GM11168 (cell line): ENCODE data around the gene LENG1.

Experiments
- in situ Hi-C: fragments of 300-500 bp; cut with MboI; formaldehyde crosslinking; loops from one replicate; pipeline ENCODE4 v1.12.0; 2022; ENCODE audit warnings: low sequenced_read_pairs; ENCODE audit not compliant: unreplicated experiment

The LENG1 gene

DNA sequence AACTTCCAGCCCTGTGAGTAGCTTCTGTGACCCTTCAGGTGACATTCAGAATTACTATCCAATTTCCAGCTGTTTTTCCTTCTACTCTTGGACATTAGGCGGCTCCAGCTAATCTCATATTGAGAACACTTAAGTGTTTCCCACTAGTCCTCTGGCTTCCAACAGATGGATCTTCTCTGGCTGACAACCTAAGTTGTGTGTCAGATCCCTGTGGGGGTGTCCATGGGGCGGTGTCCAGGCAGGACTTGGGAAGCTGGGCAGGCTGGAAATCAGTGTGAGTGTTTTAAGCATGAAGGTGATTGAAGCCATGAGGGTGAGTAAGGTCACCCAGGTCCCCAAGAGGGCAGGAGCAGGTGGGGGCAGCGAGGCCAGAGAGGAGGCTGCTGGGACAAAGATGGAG is 11.8 kb downstream of the LENG1 start:
- in situ Hi-C loops, result no loop called here

DNA sequence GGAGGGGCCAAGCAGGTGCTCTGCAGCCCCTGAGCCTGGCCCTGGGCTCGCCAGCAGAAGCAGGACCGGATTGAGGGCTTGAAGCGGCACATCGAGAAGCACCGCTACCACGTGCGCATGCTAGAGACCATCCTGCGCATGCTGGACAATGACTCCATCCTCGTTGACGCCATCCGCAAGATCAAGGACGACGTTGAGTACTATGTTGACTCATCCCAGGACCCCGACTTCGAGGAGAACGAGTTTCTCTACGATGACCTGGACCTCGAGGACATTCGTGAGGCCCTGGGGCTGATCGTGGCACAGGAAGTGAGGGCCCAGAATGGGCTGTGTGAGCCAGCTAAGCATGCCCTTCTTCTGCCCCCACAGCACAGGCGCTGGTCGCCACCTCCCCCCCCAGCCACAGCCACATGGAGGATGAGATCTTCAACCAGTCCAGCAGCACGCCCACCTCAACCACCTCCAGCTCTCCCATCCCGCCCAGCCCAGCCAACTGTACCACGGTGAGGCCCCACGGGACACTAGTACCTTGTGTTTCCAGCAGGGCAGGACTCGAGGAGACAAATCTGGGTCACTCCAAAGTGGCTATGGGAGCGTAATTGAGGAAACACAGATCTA is 13.9 kb downstream of the LENG1 start:
- in situ Hi-C loops, result no loop called here

DNA sequence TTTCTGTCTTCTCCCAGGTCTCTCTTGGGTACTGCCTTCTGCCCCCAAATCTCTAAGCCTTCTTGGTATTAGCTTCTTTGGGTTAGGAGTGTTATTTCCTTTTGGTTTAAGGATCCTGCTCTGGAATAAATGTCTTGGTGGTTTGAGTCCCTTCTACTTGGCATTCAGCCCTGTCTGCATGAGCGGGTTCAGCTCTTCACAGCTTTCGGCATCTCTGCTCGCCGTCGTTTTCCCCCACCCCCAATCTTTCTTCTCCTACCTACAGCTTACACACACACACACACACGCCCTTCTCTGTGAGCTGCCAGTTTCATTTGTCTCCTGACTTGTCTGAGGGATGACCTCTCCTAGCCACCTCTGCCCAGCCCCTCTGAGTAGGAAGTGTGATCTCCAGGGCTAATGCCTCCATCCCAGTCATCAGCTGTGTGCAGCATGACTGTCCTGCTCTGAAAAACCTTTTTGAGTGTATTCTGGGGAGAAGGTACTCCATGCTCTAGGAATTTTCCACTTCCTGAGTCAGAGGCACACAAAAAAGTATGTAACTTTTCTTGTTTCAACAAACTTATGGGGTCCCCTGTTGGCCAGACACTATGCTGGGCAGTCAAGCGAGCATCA is 17.2 kb downstream of the LENG1 start:
- in situ Hi-C loops, result no loop called here

DNA sequence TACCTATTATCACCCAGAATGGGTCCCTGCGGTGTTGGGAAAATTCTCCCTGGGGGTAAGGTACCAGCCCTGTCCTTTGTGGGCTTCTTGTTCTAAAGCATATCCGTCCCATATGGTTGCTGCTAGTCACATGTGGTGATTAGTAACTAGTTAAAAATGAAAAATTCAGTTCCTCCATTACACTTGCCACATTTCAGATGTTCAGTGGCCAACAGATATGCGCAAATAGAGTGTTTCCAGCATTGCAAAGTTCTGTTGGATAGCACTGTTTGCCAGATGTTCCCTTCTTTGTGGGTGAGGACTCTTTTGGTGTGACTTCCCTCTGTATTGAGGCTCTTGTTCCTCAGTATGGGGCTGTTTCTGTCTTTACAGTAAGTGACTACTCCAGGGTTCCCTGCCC is 18.2 kb downstream of the LENG1 start:
- in situ Hi-C loops, result no loop called here

DNA sequence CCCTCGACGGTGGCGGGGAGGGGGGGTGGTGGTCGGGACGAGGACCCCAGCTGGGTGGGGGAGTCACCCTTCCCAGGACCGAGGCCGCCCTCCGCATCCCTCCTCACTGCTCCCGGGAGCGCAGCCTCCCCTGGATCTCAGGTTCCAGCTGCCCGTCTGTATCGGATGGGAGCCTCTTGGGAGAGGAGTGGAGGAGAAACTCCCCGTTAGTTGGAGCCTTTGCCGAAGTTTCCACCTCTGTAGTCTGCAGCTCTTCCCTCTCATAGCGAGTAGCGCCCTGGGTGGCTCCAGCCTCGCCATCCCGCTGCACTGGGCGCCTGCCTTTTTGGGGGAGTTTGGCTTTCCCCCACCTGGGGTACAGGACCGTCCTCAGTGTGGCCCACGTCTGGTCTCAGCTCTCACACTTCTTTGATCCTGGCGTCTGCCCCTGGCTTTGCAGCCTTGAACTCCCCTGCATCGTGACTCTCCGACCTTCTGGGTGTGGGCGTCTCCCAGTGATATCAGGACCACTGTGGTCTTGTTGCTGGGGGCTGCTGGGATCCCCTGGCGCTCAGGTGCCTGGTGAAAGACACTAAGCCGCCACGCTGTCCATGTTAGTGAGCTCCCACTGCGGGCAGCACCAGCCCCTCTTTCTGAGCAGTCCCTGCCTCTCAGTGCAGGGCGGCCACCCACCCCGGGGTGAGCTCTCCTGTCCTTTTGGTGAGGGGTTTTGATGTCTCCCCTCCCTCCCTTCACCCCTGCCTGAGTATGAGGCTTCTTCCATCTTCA is 20.8 kb downstream of the LENG1 start:
- in situ Hi-C loops, result no loop called here

DNA sequence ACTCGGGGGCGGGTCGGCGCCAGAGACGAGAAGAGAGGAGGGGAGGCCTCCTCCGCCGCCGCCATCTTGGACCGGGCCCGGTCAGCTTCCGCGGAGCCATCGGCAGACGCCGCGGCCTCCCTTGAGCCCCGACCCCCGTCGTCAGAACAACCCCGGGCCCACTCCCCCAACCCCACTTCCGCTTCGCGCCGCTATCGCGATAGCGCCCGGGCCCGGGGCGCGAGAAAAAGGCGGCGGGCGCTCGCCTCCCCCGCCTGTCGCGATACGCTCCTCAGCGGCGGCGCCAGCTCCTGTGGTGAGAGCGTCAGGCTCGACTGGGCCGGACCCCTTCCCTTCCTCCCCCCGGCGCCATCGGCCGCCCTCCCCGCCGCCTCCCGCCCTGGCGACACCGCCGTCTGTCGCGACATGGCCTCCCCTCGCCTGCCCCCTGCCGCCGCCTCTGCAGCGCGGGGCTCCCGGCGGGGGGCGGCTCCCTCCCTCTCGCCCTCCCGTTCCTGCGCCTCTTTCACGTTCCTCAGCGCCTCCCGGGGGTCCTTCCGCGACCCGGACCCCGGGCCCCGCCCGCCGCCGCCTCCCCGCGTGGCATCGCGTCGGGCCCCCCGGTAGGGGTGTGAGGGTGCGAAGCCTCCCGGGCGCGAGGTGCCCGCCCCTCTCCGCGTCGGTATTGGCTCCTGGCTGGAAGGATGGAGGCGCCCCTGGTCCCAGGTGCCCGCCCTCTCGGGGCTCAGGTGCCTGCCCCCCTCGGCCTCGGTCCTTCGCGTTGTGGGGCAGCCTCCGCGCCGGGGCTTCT is 21.6 kb downstream of the LENG1 start, which contains the start of gene CNOT3:
TSS of gene CNOT3 (plus strand) at position 64 of the 790 bp plus-strand sequence. CDS start 5,217 bp downstream, outside the sequence.
- in situ Hi-C loops, result no loop called here

DNA sequence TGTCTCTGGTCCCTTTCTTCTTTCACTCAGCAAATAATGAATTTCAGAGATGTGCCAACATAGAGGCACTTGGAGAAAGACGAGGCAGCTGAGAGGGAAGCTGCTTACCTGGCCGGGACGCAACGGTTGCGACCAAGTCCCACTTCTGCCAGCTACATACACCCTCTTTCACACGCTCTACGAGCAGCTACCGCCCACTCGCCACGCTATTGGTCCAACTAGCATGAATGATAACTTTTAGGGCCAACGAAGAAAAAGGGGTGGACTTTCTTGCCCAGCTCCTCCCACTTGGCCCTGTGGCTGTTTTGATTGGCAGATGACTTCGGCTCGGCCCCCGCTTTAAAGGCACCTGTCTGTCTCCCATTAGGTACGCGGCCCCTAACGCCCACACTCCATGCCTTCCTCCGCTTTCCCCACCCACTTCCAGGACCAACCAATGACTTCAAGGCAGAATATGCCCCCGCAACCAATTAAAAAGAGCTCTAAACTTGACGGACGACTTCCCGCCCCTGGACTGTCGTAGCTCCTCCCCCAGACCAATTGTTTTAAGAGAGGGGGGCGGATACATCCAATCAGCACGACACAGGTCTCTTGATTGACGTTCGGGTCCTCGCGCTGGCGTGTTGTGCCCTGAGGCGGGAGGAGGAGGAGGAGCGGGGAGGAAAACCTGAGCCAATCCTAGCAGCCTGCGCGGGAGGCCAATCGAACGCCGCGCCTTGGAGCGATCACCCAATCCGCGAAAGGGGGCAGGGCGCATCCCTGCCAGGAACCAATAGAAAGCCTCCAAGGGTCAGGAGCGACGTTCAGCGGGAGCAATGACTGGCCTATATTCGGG is 22.4 kb downstream of the LENG1 start:
- in situ Hi-C loops, result no loop called here

DNA sequence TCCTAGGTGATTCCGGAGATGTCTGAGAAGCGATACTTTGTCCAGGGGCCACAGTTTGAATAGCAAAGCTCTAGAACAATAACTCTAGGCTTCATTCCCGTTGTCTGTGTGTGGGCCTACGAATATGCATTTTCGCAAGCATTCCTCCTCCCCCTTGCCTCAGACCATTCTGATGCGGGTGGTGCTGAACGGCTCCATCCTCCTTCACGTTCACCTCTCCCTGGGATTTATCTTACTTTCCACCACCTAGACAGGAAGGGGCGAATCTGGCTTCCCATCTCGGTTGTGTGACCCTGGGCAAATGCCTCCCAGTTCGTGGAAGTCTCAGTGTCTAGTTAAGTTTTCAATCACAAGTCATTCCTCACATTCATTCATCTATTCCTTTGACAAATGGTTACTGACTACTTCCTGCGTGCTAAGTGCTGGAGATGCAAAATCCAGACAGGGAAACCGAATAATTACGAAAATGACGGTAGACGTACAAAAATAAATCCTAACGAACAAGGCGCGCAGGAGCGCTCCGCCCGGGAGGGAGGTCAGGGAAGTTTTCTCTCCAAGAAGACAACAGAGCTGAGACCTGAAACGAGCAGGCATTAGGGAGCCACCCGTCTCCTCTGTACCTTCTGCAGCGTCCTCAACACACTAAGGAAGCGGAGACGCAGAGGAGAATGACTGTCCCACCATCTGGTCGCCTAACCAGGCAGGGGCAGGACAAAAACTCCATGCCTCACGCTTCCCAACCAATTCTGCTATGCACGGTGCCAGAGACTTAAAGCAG is 23.2 kb downstream of the LENG1 start:
- in situ Hi-C loops, result no loop called here

DNA sequence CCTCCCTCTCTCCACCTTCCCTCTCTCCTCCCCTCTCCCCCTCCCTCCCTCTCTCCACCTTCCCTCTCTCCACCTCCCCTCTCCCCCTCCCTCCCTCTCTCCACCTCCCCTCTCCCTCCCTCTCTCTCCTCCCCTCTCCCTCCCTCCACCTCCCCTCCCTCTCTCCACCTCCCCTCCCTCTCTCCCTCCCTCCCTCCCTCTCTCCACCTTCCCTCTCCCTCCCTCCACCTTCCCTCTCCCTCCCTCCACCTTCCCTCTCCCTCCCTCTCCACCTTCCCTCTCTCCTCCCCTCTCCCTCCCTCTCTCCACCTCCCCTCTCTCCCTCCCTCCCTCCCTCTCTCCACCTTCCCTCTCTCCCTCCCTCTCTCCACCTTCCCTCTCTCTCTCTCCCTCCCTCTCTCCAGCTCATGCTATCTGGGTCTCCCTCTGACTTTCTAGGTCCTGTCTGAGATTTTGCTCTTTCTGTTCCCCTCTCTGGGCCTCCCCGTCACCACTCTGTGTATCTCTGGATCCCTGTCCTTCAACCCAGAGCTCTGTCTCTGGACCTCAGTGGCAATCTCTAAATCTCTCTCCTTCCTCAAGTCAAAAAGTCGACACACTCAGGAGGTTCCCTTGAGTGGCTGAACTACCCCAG is 25.4 kb downstream of the LENG1 start:
- in situ Hi-C loops, result no loop called here

DNA sequence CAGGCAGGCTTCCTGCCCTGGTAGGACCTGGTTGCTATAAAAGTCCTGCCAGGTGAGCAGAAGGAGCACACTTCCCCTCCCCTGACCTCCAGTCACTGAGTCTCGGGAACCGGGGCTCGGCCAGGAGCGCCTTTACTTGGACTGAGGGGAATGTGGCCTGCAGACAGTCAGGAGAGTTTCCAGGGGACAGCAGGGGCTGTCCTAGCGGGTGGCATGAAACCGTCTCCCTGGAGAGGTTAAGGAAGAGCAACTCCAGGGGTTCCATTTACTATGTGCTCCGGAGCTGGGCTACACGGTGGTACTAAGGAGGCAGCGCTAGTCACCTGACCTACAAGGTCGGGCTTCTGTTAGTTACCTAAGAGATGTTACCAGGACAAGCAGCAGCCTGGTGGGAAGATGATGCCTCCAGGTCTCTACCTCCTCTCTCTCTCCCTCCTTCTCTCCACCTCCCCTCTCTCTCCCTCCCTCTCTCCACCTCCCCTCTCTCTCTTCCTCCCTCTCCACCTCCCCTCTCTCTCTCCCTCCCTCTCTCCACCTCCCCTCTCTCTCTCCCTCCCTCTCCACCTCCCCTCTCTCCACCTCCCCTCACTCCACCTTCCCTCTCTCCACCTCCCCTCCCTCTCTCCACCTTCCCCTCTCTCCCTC is 26.1 kb downstream of the LENG1 start:
- in situ Hi-C loops, result no loop called here

DNA sequence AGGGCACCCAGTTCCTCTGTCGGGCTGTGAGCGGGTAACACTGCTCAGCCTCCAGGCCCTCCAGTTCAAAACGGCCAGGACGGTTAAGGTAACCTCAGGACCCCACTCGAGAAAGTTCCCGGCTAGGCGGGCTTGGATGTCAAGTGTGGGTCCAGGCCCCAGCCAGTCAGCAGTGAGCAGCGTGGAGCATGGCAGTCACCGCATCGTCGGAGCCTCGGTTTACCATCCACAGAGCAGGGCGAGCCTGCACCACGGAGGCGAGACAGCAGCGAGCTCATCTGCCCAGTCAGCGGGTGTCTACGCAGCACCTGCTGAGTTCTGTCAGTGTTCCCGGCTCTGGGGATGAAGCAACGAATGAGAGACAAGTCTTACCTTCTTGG is 29.9 kb downstream of the LENG1 start:
- in situ Hi-C loops, result no loop called here

DNA sequence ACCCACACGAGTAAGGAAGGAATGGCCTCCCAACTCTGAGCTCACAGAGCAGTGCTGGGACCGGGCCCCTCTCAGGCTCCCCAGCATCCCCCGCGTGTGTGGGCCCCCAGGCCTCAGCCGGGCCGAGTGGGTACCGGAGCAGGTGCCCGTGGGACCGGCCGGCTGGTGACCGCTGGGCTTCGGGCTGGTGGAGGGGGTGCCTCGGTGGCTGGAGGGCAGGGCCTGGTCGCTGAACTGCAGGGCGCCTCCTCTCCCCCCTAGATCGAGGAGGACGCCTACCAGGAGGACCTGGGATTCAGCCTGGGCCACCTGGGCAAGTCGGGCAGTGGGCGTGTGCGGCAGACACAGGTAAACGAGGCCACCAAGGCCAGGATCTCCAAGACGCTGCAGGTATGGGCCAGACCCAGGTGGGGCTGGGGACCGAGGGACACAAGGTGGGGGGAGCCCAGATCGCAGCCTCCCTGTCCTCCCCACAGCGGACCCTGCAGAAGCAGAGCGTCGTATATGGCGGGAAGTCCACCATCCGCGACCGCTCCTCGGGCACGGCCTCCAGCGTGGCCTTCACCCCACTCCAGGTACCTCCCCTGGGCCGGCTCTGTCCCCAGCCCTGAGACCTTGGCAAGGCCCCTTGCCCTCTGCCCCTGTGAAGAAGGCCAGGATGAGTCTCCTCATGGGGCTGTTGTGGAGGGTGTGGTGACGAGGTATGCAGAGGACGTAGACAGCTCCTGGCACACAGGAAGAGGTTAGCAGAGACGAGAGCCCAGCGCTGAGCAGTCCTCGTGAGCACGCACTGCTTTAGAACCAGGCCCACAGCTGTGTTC is 30.5 kb downstream of the LENG1 start:
- in situ Hi-C loops, result no loop called here

DNA sequence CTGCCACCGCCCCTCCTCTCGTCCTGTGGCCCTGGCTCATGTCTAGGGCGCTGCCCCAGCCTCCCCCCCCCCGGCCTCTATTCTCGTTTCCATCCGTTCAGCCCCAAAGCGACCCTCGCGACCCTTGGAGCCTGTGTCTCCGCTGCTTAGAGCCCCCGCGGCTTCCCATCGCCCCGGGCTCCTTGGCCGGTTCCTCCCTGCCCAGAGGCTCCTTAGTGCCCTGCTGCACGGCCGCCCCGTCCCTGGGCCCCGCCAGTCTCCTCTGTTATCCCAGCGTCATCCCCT is 31.1 kb downstream of the LENG1 start:
- in situ Hi-C loops, result no loop called here

DNA sequence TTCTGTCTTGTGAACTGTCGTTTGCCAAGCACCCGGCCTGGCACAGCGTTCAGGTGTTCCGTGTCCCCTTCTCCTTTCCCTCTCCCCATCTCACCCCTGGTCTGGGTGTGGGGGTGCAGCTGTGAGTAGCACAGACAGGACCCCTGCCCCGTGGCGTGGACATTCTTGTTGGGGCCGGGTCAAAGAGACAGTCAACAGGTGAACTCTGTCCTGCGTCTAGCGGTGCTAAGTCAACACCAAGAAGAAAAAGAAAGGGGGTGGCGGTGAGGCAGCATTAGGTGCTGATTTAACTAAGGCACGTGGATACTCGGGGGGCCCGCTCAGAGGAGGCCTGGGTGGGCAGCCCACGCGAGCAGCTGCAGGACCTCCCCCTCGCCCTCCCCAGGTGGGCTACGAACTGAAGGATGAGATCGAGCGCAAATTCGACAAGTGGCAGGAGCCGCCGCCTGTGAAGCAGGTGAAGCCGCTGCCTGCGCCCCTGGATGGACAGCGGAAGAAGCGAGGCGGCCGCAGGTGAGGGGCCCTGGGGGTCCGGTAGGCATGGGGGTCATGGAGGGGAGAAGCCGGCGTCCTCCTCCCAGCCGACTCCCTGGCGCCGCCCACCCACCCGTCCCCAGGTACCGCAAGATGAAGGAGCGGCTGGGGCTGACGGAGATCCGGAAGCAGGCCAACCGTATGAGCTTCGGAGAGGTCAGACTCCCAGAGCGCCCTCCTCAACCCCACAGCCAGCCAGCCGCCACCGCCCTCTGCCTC is 31.7 kb downstream of the LENG1 start:
- in situ Hi-C loops, result no loop called here

DNA sequence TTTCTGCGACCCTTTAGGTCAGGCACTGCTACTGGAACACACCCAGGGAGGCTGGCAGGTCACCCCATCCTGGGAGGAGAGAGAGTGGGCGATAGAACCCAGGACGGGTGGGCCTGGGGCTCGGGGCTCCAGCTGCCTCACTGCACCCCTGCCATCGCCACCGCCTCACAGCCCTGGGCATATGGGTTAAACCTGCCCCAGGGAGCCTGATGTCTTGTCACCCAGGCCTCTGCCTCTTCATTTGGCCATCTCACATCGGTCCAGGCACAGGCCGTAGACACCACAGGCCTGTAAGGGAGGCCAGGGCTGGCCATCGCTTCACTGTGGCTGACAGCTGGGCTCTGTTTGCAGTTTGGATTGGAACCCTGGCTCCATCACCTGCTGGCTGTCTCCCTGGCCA is 33.8 kb downstream of the LENG1 start:
- in situ Hi-C loops, result no loop called here

DNA sequence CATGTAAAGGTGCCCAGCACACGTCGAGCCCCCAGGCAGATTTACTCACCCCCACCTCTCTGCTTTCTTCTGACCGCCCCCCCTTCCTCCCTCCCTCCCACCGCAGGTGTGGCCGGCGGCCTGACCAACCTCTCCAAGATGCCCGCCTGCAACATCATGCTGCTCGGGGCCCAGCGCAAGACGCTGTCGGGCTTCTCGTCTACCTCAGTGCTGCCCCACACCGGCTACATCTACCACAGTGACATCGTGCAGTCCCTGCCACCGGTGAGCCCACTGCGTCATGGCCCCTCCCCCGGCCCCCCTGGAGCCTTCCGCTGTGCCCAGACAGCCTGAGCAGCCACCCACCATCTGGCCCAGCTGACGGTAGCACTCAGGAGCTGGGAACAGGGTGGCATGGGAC is 35.1 kb downstream of the LENG1 start:
- in situ Hi-C loops, result loop anchor here (25.0 kb wide), 1 partner anchor 1988 kb away; the partner anchor contains the start of gene ZNF787

DNA sequence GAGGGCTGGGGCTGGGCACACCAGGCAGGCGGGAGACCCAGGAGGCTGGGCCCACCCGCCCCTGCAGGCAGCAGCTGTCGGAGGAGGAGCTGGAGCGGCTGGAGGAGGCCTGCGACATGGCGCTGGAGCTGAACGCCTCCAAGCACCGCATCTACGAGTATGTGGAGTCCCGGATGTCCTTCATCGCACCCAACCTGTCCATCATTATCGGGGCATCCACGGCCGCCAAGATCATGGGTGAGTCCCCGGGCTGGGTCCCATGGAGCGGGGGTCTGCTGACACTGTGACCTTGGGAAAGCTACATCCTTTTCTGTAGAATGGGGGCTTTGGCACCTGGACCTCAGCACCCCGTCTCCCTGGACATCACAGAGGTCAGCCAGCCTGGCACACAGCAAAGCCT is 35.8 kb downstream of the LENG1 start:
- in situ Hi-C loops, result loop anchor here (25.0 kb wide), 1 partner anchor 1989 kb away; the partner anchor contains the start of gene ZNF787
